GM18867 (cell line): ENCODE measurements around the gene CHST13.

Experiments used
- ATAC-seq: cut with Tn5 transposase; IDR thresholded peaks from one replicate; pipeline ENCODE4 v1.9.1; 2021; ENCODE audit warnings: mild to moderate bottlenecking, moderate library complexity; ENCODE audit not compliant: unreplicated experiment

CHST13 gene

GRCh38 chr3:126487151-126487771 is 36.7 kb upstream of the CHST13 start:
- no peak for ATAC-seq

DNA sequence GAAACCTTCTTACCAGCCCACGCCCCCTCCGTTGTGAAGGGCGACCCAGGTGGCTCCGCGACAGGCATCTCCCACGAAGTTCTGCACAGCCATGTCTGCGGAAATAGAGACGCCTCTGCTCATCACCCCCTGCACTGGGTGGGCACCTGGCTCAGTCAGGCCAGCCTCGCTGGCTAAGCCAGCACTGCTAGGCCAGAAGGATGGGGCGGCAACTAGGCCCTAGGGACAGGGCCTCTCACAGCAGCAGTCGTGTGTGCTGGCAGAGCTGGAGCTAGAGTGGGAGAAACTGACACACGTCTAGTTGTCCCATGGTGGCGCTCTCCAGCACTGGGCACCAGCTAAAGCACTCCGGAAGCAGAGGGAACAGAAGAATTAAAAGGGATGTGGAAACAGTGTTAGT is 35.8 kb upstream of the CHST13 start:
- ATAC-seq = no peak

GRCh38 chr3:126488886-126489569 is 34.9 kb upstream of the CHST13 start:
- no peak for ATAC-seq

DNA sequence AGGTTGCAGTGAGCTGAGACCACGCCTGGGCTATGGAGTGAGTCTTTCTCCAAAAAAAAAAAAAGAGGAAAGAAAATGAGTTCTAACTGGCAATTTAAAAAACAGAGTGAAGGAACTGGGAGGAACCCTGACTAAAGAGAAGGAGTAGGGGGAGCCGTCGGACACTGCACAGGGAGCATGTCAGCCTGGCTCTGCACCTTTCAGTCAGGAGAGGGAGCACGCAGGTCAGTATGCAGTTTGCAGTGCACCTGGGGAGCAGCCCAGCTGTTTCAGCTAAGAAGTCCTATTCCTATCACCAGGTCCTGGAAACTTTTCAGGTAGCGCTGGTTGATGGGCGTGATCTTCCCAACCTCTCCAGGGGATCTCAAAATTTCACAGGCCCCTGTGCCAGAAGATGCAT is 33.3 kb upstream of the CHST13 start:
- no peak for ATAC-seq

DNA sequence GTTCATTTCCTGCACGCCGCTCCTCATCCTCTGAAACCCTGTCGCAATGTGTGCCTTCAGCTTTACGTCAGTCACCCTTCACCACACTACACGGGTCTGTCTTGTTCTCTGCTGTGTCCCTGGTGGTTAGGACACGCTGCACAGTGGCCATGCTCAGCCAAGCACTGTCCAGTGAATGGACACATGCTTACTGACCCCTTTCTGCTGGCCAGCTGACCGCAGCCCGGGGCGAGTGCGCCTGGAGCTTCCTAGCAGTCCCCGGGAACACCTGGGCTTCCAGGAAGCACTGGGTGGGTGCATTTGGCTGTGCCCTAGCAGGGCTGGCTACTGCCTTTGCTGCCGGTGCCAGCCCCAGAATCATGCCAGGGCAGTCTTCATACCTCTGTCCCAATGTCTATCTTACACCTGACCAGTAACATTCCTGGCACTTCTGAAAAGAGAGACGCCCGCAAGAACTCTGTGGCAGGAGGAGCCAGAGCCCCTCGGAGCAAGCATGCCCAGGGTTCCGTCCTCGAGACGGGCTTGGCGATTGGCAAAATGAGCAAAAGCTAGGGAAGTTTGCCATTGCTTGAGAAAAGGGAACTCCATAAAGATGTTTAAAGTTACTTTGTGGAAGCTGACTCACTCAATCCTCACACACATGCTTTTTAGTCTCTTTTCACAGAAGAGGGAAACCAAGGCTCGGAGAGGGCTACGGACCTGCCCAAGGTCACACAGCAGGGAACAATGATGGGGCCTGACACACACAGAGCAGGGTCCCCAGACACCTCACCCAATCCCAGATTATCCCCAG is 32.5 kb upstream of the CHST13 start:
- no peak for ATAC-seq

- ATAC-seq = no peak
Measured at GRCh38 chr3:126493051-126493450, 30.9 kb upstream of the CHST13 start.

- ATAC-seq = no peak
Measured at GRCh38 chr3:126493739-126494138, 30.2 kb upstream of the CHST13 start.

DNA sequence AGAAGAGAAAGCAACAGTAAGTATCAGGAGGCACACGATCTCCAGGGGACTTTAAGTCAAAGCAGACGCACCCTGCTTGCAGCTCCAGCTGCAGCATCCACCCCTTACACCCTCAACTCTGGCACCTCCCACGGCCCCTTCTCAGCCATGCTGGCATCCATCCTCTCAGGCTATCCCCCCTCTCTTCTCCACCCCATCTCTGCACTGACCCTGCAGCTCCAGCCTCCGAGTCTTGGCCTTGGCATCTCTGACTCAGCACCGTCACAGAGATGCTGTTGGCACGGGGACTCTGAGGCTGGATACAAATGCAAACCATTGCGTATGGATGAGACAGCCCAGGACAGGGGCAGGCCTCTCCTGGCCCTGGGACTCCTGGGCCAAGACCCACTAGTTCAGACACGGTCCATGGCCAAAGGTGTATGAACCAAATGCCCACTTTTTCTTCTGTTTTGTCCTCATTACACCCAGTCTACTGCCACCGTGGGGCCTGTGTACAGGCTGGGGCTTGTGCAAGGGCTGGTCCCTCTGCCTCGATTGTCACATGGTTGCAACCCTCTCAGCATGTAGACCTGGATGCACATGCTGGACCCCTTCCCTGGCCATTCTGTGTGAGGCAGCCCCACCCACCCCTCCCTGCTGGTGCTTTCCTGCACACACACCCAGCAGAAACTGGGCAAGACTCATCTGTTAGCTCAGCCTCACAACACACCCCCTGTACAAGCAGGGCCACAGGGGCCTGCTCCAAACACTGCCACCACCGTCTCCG is 29.6 kb upstream of the CHST13 start:
- ATAC-seq = no peak

GRCh38 chr3:126494970-126495230 is 29.1 kb upstream of the CHST13 start:
- no peak for ATAC-seq

GRCh38 chr3:126495786-126496185 is 28.2 kb upstream of the CHST13 start:
- no peak for ATAC-seq

DNA sequence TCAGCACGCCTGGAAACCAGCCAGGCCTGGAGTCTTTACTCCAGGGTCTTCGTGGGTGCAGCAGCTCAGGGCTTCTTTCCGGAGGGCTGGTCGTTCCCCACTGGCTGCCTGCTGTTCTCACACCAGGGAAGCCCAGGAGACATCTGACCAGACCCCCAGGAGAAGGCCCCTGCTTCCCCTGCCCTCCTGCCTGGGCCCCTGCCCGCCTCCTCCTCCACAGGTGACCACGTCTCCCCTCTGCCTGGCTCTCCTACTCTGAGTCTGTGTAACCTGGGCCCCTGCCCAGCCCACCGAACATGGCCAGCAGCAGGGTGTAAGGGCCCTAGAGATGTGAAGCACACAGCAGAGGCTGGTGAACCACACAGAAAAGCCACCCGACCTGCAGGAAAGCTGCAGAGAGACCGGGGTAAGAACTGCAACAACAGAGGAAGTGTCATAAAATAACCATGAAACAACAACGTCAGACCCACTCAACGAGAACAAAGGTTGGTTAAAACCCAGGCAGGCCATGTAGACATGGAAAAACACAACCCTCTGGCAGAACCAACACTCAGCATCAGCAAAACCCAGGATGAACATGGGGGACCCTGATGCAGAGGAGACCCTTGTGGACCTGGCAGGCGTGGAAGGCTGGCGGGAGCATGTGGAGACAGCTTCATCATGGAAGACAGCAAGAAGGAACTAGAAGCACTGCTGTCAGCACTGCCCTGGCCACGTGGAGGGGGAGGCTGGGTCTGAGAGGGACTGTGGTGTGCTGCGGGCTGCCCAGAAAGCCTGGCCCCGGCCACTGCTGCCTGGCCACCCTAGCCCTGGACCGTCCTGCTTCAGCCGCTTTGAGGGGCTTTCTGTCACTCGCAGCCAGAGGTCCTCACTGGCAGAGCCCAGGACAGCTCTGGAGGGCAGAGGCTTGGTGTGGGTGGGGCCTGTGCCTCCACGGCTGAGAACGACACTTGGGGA is 26.8 kb upstream of the CHST13 start:
- no peak for ATAC-seq

DNA sequence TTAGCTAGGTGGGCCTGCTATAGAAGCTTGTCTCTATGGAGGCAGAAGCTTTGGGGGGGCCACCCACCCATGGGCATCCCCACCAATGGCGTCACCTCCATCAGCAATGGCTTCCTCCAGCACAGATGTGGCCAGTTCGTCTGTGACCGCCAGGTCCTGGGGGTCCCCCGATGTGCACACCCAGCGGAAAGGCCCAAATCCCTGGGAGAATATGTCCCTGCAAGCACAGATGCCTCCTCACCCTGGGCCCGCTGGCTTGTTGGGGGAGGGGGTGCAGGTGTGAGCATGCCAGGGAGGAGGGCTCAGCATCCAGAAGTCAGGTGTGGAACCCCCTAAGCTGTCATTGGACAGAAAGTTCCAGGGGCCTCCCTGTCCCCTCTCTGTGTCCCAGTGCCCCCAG is 26.0 kb upstream of the CHST13 start:
- ATAC-seq = no peak

GRCh38 chr3:126498461-126498860 is 25.5 kb upstream of the CHST13 start:
- no peak for ATAC-seq

GRCh38 chr3:126498929-126499328 is 25.0 kb upstream of the CHST13 start:
- no peak for ATAC-seq

DNA sequence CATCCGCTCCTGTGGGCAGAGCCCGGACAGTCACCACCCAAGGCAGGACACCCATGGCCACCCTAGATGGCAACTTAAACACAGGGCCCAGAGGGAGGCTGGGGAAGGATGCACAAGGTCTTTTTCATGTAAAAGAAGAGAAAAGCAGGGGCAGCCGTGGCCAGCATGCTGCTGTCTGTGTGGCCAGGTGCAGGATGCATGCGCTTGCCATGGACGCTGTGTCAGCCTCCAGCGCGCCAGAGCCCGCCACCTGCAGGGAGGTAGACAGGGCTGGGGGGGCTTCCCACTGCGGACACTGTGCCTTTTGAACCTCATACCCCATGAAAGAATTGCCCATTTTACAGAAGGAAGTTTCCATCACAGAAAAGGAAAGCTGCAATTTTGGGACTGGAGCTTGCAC is 24.6 kb upstream of the CHST13 start:
- ATAC-seq = no peak

- no peak for ATAC-seq
Measured at GRCh38 chr3:126500016-126500415, 23.9 kb upstream of the CHST13 start.

DNA sequence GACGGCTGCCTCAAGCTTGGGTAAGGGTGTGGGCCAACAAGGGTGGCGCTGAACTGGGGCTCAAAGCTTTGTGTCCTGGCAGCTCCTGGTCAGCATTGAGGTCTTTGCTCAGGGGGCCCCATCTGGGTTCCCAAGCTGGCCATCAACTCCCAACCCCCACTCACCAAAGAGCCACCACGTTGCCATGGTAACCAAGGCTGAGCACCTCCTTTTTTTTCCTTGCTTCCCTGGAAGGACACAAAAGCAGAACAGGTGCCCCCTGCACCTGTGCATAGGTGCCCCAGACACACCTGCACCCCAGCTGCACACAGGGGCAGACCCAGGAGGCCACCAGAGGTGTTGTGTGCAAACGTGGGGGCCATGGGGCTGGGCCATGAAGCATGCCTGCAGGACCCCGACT is 22.9 kb upstream of the CHST13 start:
- ATAC-seq = no peak

DNA sequence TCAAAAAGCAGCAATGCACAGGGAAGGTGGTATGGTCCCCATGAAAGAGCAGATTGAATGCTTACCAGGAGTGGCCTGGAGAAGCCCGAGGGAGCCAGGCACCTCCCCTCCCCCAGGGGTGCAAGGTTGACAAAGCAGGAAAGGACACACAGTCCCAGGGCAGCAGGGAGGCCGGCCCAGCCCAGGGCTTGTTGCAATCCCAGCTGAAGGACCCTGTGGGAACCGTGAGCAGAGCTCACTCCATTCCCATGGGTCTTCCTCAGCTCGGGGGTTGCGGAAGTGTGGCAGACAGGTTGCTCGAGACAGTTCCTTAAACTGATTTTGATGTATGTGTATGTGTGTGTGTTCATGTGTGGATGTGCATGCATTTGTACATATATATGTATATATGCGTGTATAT is 22.2 kb upstream of the CHST13 start:
- ATAC-seq = no peak

GRCh38 chr3:126502656-126503055 is 21.3 kb upstream of the CHST13 start:
- no peak for ATAC-seq

DNA sequence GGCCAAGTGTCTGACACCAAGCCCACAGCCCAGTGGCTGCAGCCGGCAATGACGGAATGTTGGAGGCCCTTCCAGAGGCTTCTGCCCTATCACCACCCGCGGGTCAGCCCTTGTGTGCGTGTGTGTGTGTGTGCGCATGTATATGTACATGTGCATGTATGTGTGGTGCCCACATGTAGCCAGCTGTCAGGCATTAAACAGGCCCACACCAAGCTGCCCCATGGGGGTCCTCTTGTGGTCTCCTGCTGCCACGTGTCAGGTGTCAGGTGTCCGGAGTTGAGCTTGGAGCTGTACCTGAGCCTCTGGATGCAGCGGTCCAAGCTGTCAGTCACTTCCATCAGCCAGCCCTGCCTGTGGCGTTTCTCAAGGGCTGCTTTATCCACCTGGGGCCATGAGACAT is 20.3 kb upstream of the CHST13 start:
- ATAC-seq = no peak

DNA sequence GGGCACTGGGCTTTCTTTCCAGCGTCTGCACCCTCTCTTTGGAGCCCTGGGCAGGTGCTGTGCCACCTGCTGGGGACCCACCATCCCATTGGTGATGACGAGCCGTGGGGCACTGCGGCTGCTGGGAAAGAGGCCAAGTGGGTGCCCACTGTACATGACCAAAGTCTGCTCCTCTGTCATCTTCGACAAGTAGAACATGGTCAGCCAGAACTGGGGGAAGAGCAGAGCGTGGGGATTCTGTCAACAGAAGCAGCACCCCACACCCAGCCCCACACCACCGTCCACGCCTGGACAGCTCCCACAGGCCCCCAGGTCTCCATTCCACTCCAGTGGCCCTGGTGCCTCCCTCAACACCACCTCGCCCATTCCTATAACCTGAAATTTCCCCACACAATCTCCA is 16.1 kb upstream of the CHST13 start:
- ATAC-seq = no peak
